Skeletal muscle cell (primary cell): ENCODE results near the gene TTLL5.
"Not testable (repeated sequence)": the region's sequence is repeated elsewhere in the genome, so short reads cannot be mapped to it uniquely, and the experiment has no call there.

Experiments
- DNase-seq: peaks from one replicate; pipeline ENCODE4 v3.0.0-alpha.2; 2010; ENCODE audit warnings: low read depth
- H3K4me3 ChIP-seq: 2 replicates; pipeline ENCODE4 v1.5.1; 2011; ENCODE audit warnings: low read depth, mild to moderate bottlenecking, control low read depth, low read length, moderate library complexity

The TTLL5 gene

GRCh38 chr14:75881994-75882393 is 220.9 kb downstream of the TTLL5 start:
- H3K4me3 ChIP-seq: no peak overlapping the region

GRCh38 chr14:75884198-75884611 is 223.2 kb downstream of the TTLL5 start:
- H3K4me3 ChIP-seq: no peak overlapping the region

More at GRCh38 chr14:75881994-75882393, 220.9 kb downstream of the TTLL5 start:
- DNase-seq: no peak

DNA sequence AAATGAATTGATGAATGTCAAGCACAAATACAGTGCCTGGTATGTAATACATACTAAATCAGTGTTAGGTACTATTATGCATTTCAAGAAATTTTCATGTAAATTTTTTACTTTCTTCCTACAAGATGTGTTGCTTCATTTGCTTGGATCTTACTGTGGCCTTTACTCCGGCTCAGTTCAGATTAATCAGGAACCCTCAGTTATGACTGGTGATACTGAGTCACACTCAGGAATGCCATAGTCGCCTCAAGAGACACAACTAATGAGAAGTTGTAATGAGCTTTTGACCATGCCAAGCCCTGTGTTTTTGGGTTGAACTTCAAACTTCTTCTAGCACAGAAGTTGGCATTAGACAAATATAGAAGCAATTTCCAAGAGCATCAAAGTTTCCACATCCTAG is 224.8 kb downstream of the TTLL5 start:
- no peak overlapping the region for H3K4me3 ChIP-seq
- no peak for DNase-seq

More at GRCh38 chr14:75884198-75884611, 223.2 kb downstream of the TTLL5 start:
- DNase-seq: peak; percentile 76

GRCh38 chr14:75886636-75887348 is 225.7 kb downstream of the TTLL5 start:
- no peak for DNase-seq
- H3K4me3 ChIP-seq: no peak overlapping the region

DNA sequence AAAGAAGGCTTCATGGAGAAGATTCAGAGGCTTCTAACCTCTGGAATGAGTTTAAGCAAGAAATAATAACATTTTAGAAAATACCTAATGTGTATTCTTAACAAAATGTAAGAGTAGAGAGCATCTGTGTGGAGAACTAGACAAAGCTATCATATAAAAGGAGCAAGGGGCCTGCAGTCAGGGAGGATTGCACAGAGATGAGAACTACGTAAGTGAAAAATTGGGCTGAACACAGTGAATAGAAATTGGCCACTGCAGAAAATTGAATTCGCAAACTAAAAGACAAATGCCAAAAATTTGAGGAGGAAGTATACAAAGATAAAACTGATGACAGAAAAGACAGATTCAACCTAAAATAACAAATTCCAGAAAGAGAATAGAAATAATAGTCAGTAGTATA is 227.9 kb downstream of the TTLL5 start:
- no peak for DNase-seq
- H3K4me3 ChIP-seq: no peak overlapping the region

- no peak for DNase-seq
- H3K4me3 ChIP-seq: no peak overlapping the region
Observed at GRCh38 chr14:75896341-75896740, 235.3 kb downstream of the TTLL5 start.

DNA sequence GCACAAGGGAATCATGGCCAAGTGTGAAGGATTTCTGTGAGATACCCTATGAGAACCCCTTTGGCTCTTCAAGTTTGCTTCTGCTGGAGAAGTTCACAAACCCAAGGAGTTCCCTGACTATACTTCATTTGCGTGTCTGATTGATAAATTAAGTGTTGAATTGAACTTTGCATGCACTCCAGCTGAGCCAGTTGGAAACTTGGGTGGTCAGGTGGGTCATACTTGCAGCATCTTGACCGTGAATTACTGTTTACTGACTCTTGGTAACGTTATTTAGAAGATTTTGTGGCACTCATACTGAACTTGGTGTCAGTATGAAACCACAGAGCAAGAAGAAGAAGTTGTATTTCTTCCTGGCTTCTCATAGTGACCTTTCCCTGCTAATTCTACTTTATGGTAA is 243.3 kb downstream of the TTLL5 start:
- DNase-seq: no peak

DNA sequence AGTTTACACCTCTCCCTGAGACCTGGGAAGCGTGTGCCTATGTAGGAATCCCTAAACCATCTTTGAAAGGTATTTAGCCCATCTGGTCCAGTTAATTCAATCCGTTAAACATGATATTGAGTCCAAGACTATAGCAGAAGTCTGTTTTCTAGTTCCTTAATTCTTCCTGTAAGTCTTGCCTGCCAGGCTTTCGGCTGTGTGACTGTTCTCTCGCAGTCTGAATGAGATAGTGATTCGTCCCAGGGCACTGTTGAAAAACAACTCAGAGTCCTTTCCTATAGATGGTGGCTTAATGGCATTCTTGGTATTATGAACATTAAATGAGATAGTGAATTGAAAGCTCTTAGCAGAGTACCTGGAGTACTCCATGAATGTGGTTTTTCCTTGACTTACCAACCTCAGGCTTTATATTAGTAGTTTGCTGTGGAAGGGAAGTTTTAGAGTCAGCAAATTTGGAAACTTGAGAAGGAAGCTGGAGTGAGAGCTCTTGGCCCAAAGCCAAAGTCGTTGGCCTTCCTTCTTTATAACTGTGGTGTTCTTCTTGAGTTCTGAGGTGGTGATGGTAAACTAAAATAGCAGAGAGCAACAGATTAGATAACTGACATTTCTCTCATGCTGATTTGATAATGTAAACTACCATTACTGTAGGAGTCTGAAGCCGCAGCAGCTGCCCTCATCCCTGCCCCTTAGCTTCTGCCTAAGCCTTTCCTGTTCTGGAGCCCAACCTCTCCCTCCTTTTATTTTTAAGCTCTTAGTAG is 244.3 kb downstream of the TTLL5 start:
- DNase-seq: no peak
- no peak overlapping the region for H3K4me3 ChIP-seq

More for the DNA sequence above, 243.3 kb downstream of the TTLL5 start:
- no peak overlapping the region for H3K4me3 ChIP-seq

DNA sequence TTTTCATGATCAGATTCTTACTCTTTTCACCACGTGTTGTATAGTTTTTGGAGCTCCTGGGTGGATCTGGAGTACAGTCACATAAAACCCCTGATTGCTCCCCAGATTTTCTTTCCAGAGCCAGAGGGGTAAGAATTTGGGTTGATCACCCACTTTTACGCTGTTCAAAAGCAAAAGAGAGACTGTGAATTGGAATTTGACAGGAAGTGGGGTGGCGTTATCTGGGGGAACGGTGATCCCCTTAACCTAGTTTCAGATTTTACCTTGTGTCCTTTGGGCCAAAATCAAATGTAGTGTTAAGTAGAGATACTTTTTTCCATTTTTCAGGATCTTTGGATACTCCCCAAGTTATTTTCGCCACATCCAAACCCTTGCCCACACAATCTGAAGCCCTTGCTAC is 245.2 kb downstream of the TTLL5 start:
- DNase-seq: no peak

DNA sequence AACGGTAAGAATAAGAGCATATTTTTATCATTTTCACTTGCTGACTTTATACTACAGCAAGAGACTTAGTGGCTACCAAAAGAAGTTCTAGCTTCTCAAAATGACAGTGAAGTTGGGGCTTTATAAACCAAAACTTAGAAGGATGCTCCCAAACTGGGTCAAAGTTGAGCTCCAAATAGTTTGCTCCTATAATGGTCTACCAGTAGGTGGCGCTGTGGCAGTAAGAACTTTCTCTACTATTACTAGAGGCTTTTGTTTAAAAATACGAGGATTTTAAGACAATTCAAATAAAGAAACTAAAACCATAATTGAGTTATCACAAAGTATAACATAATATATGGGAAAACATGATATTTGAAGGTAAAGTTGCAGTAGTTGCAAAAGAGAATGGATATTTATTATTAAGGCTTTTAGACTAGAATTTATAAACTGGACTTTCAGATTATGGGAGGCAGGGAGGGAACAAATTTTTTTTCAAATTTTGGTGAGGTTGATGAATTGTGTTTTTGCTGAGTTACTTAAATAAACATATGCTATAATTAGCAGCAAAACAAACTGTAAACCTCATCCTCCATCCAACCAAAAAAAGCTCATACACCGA is 245.7 kb downstream of the TTLL5 start:
- H3K4me3 ChIP-seq: no peak overlapping the region
- no peak for DNase-seq

More for the DNA sequence above, 245.2 kb downstream of the TTLL5 start:
- no peak overlapping the region for H3K4me3 ChIP-seq

DNA sequence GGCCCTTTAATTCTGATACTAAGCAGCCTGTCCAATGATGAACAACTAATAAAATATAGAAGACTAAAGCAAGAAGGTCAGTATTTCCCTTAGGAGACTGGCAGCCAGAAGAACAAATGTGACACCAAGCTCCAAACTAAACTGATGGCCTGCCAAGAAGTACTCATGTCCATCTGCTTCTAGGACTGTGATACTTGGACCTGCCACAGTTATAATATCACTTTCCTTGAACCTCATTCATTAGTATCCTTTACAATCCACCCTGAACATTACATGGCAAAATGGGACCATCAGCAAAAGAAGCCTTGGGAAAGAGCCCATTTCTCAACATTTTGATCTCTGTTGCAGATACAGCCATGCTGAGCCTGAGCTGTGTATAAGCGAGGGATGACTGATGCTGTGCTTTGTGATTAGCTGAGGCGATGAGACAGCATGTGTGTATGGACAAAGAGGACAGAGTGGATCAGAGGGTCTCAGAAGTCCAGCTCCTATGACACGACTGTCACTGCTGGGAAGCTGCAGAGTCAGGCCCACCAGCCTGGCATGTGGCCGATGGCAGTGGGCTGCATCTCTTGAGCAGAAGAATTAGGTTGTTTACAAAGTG is 246.8 kb downstream of the TTLL5 start:
- no peak overlapping the region for H3K4me3 ChIP-seq

GRCh38 chr14:75909630-75910029 is 248.6 kb downstream of the TTLL5 start:
- no peak overlapping the region for H3K4me3 ChIP-seq

More for the DNA sequence above, 246.8 kb downstream of the TTLL5 start:
- DNase-seq: no peak

GRCh38 chr14:75910048-75910447 is 249.0 kb downstream of the TTLL5 start:
- DNase-seq: no peak
- H3K4me3 ChIP-seq: no peak overlapping the region

More at GRCh38 chr14:75909630-75910029, 248.6 kb downstream of the TTLL5 start:
- no peak for DNase-seq

DNA sequence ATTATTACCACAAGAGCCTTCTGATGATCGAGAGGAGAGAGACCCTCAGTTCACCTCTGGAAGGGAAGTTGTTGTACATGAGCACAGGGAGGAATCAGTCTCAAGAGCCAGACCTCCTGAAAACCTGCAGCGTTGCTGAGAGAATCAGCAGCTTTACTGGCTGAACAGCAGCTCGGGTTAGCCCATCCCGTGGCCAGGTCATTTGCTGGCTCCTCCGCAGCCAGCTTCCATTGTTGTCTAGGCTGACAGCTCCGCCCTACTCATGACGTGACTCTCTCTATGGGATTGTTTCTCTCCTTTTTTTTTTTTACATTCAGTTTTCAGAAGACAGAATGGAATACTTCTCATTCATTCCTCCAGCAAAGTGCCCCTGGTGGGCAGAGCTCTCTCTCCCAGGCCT is 250.8 kb downstream of the TTLL5 start:
- no peak for DNase-seq
- H3K4me3 ChIP-seq: no peak overlapping the region

DNA sequence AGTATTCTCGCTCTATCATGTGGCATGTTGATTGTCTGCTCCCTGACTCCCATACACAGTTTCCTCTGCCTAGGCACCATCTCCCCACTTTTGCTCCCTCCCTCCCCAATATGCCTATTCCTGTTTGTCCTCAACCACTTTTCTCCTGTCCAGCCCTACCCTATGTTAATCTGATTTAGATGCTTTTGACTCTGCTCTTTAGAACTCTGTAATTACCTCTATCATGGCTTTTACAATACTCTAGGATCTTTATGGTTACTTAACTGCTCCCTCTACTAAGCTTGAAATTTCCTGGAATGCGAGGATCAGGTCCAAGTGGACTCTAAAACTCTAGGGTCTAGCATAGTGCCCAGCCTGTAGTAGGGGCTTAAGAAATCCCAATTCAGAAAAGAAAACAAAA is 252.1 kb downstream of the TTLL5 start:
- DNase-seq: no peak

DNA sequence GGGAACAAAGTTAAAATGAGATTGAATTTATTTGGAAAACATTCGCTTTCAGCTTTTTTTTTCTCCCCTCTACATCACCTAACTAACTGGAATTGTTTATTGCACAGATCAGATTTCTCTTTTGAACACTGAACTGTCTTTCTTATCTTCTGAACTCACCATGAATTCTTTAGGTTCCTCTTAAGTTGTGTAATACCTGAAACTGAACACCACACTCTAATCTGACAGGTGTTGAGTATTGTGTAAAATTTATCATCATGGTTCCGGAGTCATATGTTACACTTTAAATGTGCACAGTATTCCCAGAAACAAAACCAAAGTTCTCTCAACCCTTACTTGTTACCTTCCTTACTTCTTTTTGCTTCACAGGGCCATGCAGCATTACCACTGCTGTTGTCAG is 254.0 kb downstream of the TTLL5 start:
- DNase-seq: no peak
- H3K4me3 ChIP-seq: no peak overlapping the region

More for the DNA sequence above, 252.1 kb downstream of the TTLL5 start:
- H3K4me3 ChIP-seq: no peak overlapping the region

GRCh38 chr14:75917322-75917945 is 256.4 kb downstream of the TTLL5 start:
- DNase-seq: no peak
- H3K4me3 ChIP-seq: no peak overlapping the region

DNA sequence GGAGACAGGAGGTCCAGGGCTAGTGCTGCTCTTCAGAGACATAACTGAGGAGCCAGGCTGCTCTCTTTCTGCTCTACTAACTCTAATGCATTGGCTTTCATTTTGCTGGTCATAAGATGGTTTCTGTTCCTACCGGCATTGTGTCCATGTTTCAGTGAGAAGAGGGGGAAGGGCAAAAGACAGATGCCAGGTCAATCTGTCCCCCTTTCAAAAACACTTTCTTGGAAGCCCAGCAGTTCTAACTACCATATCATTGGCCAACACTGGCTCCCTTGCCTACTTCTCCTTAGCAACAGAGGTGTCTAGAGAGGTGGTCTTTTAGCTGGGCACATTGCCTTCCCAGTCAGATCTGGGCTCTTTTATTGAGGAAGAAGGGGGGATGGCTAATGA is 256.9 kb downstream of the TTLL5 start:
- no peak overlapping the region for H3K4me3 ChIP-seq

DNA sequence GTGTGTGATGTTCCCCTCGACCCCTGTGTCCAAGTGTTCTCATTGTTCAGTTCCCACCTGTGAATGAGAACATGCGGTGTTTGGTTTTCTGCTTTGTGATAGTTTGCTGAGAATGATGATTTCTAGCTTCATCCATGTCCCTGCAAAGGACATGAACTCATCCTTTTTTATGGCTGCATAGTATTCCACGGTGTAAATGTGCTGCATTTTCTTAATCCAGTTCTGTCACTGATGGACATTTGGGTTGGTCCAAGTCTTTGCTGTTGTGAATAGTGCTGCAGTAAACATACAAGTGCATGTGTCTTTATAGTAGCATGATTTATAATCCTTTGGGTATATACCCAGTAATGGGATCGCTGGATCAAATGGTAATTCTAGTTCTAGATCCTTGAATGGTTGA is 259.4 kb downstream of the TTLL5 start:
- not testable (repeated sequence) for H3K4me3 ChIP-seq, DNase-seq

More for the DNA sequence above, 256.9 kb downstream of the TTLL5 start:
- no peak for DNase-seq
